MCF 10A (cell line): Measurements from ENCODE around the gene PFKFB4. TPM values are rescaled to one million over a fixed set of nuclear protein-coding genes. Genes with fewer than 3 reads are reported as not detected.

Experiments used
- BruUV-seq: library from RNA; stranded (reverse); fragments of 400-500 nt; replicated peaks from 2 replicates; lab custom pipeline; 2021; lab: Mats Ljungman, UMichigan
- CTCF ChIA-PET: fragments of 300-600 bp; sonication (Branson Sonifier 250); formaldehyde crosslinking; extraction: SDS; loops from one replicate; lab custom pipeline; 2021; ENCODE audit warnings: antibody characterized with exemption, inconsistent platforms; lab: Yijun Ruan, JAX
- POLR2A ChIA-PET: fragments of 300-600, 350-650 bp; sonication (Branson Sonifier 250); formaldehyde crosslinking; extraction: SDS; loops from one replicate; lab custom pipeline; 2020; ENCODE audit warnings: antibody characterized with exemption, inconsistent platforms; lab: Yijun Ruan, JAX
- DNase-seq: peaks from one replicate; pipeline ENCODE4 v3.0.0-alpha.2; 2018; ENCODE audit not compliant: unreplicated experiment
- H3K27ac Mint-ChIP-seq: one replicate; pipeline ENCODE4 v1.8.0; 2022; ENCODE audit warnings: mild to moderate bottlenecking, low read depth, mixed read lengths; ENCODE audit not compliant: unreplicated experiment
- H3K27me3 Mint-ChIP-seq: one replicate; pipeline ENCODE4 v1.8.0; 2022; ENCODE audit warnings: mixed read lengths; ENCODE audit not compliant: insufficient read depth, unreplicated experiment
- H3K36me3 Mint-ChIP-seq: one replicate; pipeline ENCODE4 v1.8.0; 2022; ENCODE audit warnings: mild to moderate bottlenecking, moderate library complexity, mixed read lengths; ENCODE audit not compliant: insufficient read depth, unreplicated experiment
- H3K4me1 Mint-ChIP-seq: one replicate; pipeline ENCODE4 v1.8.0; 2022; ENCODE audit warnings: mixed read lengths; ENCODE audit not compliant: insufficient read depth, unreplicated experiment
- H3K4me3 Mint-ChIP-seq: one replicate; pipeline ENCODE4 v1.8.0; 2022; ENCODE audit warnings: mild to moderate bottlenecking, moderate library complexity, mixed read lengths; ENCODE audit not compliant: unreplicated experiment
- H3K9me3 Mint-ChIP-seq: one replicate; pipeline ENCODE4 v1.8.0; 2022; ENCODE audit warnings: mixed read lengths; ENCODE audit not compliant: unreplicated experiment
- intact Hi-C: fragments of 100-400 bp; cut with micrococcal nuclease; formaldehyde crosslinking; loops from 2 replicates; pipeline ENCODE4 v1.14.1; 2022
- total RNA-seq: library from RNA; stranded (reverse); gene quantifications from 2 replicates; pipeline ENCODE4 v1.2.3, GENCODE V29; 2022
- TF ChIP-seq, protein P1 (sequence below): fragments of 200-600 bp; IDR thresholded peaks from one replicate; pipeline ENCODE4 v1.8.0; 2022; ENCODE audit warnings: antibody characterized with exemption, mild to moderate bottlenecking; ENCODE audit not compliant: unreplicated experiment

The PFKFB4 gene
- total RNA-seq, 1 experiment from 2014 or later = 4.6 TPM

DNA sequence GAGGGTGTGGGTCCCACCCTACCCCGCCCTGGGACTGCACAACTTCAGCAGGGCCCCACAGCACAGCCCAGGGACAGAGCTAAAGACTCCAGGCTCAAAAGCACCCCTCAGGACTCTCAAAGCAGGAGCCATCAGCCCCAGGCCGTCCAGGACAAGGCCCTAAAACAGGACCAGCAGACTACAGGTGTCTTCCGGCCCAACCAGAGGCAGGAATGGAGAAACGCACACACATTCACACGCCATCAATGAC, 84.0 kb downstream of the PFKFB4 start:
- peaks cover 12% of the 10 kb centered on the region for H3K4me1 Mint-ChIP-seq
- peak overlapping the region; percentile 98 for H3K27ac Mint-ChIP-seq
- intact Hi-C loops = loop anchor here (1.0 kb wide), 1 partner anchor 32 kb away; the partner anchor contains the start of gene SHISA5
- no peak for DNase-seq
- no peaks in the 10 kb centered on the region for H3K27me3 Mint-ChIP-seq
- no peaks in the 10 kb centered on the region for H3K9me3 Mint-ChIP-seq
- TSS peak; percentile 68 for BruUV-seq
- peak overlapping the region; percentile 89 for H3K4me3 Mint-ChIP-seq
- ChIA-PET POLR2A (interaction anchor here (0.6 to 3.0 kb wide), 15 partner anchors 8 to 203 kb away, joined by 3 to 28 read pairs (median 6); partner anchors contain the start of genes ATRIP, CCDC51, CELSR3 and PFKFB4), CTCF (interaction anchor here (0.6 to 2.3 kb wide), 10 partner anchors 21 to 77 kb away, joined by 3 to 22 read pairs (median 4); partner anchors contain the start of gene SHISA5)
- TF ChIP-seq, protein P1, sequence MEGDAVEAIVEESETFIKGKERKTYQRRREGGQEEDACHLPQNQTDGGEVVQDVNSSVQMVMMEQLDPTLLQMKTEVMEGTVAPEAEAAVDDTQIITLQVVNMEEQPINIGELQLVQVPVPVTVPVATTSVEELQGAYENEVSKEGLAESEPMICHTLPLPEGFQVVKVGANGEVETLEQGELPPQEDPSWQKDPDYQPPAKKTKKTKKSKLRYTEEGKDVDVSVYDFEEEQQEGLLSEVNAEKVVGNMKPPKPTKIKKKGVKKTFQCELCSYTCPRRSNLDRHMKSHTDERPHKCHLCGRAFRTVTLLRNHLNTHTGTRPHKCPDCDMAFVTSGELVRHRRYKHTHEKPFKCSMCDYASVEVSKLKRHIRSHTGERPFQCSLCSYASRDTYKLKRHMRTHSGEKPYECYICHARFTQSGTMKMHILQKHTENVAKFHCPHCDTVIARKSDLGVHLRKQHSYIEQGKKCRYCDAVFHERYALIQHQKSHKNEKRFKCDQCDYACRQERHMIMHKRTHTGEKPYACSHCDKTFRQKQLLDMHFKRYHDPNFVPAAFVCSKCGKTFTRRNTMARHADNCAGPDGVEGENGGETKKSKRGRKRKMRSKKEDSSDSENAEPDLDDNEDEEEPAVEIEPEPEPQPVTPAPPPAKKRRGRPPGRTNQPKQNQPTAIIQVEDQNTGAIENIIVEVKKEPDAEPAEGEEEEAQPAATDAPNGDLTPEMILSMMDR = no peak
- peaks cover 42% of the 10 kb centered on the region for H3K36me3 Mint-ChIP-seq

GRCh38 chr3:48470286-48470685, 86.3 kb downstream of the PFKFB4 start:
- Mint-ChIP-seq H3K9me3 (no peaks in the 10 kb centered on the region), H3K27me3 (no peaks in the 10 kb centered on the region), H3K4me1 (peaks cover 30% of the 10 kb centered on the region), H3K4me3 (no peak overlapping the region), H3K36me3 (peaks cover 51% of the 10 kb centered on the region), H3K27ac (no peak overlapping the region)
- ChIA-PET POLR2A (interaction anchor here (0.7 to 1.7 kb wide), 3 partner anchors 12 to 31 kb away, joined by 4 to 5 read pairs (median 4); partner anchors contain the start of genes ATRIP, CCDC51 and TMA7), CTCF (interaction anchor here (1.1 kb wide), 1 partner anchor 35 kb away, joined by 4 read pairs; no protein-coding TSS in a partner anchor)
- intact Hi-C loops = no loop called here
- no TSS peak for BruUV-seq
- TF ChIP-seq, protein P1 = no peak
- no peak for DNase-seq

- no peak overlapping the region for H3K27ac Mint-ChIP-seq
- ChIA-PET CTCF (interaction anchor here (0.5 to 1.1 kb wide), 4 partner anchors 34 to 1362 kb away, joined by 3 to 5 read pairs (median 4); no protein-coding TSS in a partner anchor), POLR2A (interaction anchor here (0.5 to 1.7 kb wide), 4 partner anchors 23 to 130 kb away, joined by 3 to 5 read pairs (median 4); partner anchors contain the start of genes ATRIP, CCDC51, PLXNB1 and TMA7)
- peaks cover 30% of the 10 kb centered on the region for H3K4me1 Mint-ChIP-seq
- no peaks in the 10 kb centered on the region for H3K27me3 Mint-ChIP-seq
- TF ChIP-seq, protein P1 = no peak
- peaks cover 53% of the 10 kb centered on the region for H3K36me3 Mint-ChIP-seq
- no TSS peak for BruUV-seq
- DNase-seq = no peak
- no peak overlapping the region for H3K4me3 Mint-ChIP-seq
- intact Hi-C loops = loop anchor here (5.0 kb wide), 1 partner anchor 193 kb away; the partner anchor contains the start of gene CELSR3
- no peaks in the 10 kb centered on the region for H3K9me3 Mint-ChIP-seq
Measured at GRCh38 chr3:48469046-48469915, 87.3 kb downstream of the PFKFB4 start.

DNA sequence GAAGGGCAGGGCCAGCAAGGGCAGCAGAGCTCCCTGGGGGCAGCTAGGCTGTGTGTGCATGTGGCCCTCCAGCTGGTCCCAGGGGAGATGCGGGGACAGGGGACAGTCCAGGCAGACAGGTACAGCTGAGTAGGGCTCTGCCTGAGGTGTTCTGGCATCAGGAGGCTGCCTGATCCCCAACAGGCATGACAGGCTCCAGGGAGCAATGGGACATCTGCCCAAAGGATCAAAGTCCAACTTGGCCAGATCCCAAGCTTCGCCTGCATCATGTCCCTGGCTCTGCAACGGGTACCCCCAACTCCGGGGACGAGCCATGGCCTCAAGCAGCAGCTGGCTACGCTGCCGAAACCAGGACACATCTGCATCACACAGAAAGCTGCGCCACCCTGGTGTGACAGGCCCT, 88.3 kb downstream of the PFKFB4 start:
- H3K36me3 Mint-ChIP-seq = peaks cover 53% of the 10 kb centered on the region
- ChIA-PET POLR2A (interaction anchor here (1.3 kb wide), 1 partner anchor 131 kb away, joined by 4 read pairs; no protein-coding TSS in a partner anchor), CTCF (interaction anchor here (0.5 to 1.5 kb wide), 4 partner anchors 61 to 1361 kb away, joined by 3 to 5 read pairs (median 4); no protein-coding TSS in a partner anchor)
- no peak overlapping the region for H3K4me3 Mint-ChIP-seq
- intact Hi-C loops = loop anchor here (5.0 kb wide), 1 partner anchor 194 kb away; the partner anchor contains the start of gene CELSR3
- H3K9me3 Mint-ChIP-seq = no peaks in the 10 kb centered on the region
- BruUV-seq = no TSS peak
- H3K4me1 Mint-ChIP-seq = peaks cover 26% of the 10 kb centered on the region
- peak overlapping the region; percentile 22 for H3K27ac Mint-ChIP-seq
- H3K27me3 Mint-ChIP-seq = no peaks in the 10 kb centered on the region
- DNase-seq = no peak
- TF ChIP-seq, protein P1 = no peak
